AG09309 (cell line): ENCODE results near the gene ARHGAP26.
A peak's percentile ranks its signal among the peaks of the same experiment; 100 is the strongest.

Experiments used
- DNase-seq: peaks from one replicate; pipeline ENCODE4 v3.0.0-alpha.2; 2010; ENCODE audit warnings: low read depth
- H3K4me3 ChIP-seq: 2 replicates; pipeline ENCODE4 v1.5.1; 2011; ENCODE audit warnings: mild to moderate bottlenecking, low read depth, low read length, moderate library complexity; ENCODE audit not compliant: control insufficient read depth
- TF ChIP-seq, protein P1 (sequence below): IDR thresholded peaks from 2 replicates; pipeline ENCODE4 v1.5.1; 2011; ENCODE audit warnings: mild to moderate bottlenecking, low read depth, low read length, inconsistent platforms; ENCODE audit not compliant: insufficient read depth, control insufficient read depth; ENCODE audit errors: missing control alignments

Gene ARHGAP26

GRCh38 chr5:143004361-143005145 lies 234.4 kb downstream of the ARHGAP26 start:
- TF ChIP-seq, protein P1, sequence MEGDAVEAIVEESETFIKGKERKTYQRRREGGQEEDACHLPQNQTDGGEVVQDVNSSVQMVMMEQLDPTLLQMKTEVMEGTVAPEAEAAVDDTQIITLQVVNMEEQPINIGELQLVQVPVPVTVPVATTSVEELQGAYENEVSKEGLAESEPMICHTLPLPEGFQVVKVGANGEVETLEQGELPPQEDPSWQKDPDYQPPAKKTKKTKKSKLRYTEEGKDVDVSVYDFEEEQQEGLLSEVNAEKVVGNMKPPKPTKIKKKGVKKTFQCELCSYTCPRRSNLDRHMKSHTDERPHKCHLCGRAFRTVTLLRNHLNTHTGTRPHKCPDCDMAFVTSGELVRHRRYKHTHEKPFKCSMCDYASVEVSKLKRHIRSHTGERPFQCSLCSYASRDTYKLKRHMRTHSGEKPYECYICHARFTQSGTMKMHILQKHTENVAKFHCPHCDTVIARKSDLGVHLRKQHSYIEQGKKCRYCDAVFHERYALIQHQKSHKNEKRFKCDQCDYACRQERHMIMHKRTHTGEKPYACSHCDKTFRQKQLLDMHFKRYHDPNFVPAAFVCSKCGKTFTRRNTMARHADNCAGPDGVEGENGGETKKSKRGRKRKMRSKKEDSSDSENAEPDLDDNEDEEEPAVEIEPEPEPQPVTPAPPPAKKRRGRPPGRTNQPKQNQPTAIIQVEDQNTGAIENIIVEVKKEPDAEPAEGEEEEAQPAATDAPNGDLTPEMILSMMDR = no peak
- H3K4me3 ChIP-seq = no peak overlapping the region
- DNase-seq = no peak

GRCh38 chr5:143006501-143006900 lies 236.3 kb downstream of the ARHGAP26 start:
- TF ChIP-seq, protein P1 = no peak
- no peak overlapping the region for H3K4me3 ChIP-seq
- no peak for DNase-seq

- TF ChIP-seq, protein P1 = no peak
Observed at GRCh38 chr5:143008032-143008431, 237.9 kb downstream of the ARHGAP26 start.

GRCh38 chr5:143008809-143009521 lies 238.8 kb downstream of the ARHGAP26 start:
- DNase-seq = peak; percentile 93
- TF ChIP-seq, protein P1 = peak; percentile 24
- H3K4me3 ChIP-seq = no peak overlapping the region

More at GRCh38 chr5:143008032-143008431, 237.9 kb downstream of the ARHGAP26 start:
- no peak overlapping the region for H3K4me3 ChIP-seq
- DNase-seq = no peak

- no peak for DNase-seq
- no peak overlapping the region for H3K4me3 ChIP-seq
- TF ChIP-seq, protein P1 = no peak
Observed at GRCh38 chr5:143010351-143010750, 240.2 kb downstream of the ARHGAP26 start.

- no peak for DNase-seq
- H3K4me3 ChIP-seq = no peak overlapping the region
Observed at GRCh38 chr5:143011585-143011984, 241.4 kb downstream of the ARHGAP26 start.

More at GRCh38 chr5:143011585-143011984, 241.4 kb downstream of the ARHGAP26 start:
- TF ChIP-seq, protein P1 = no peak
